Fibroblast of villous mesenchyme (primary cell): ENCODE data around the gene STARD7. TPM values are rescaled to one million over a fixed set of nuclear protein-coding genes. Genes with fewer than 3 reads are reported as not detected.

ENCODE experiments used
- DNase-seq: peaks from one replicate; pipeline ENCODE4 v3.0.0-alpha.2; 2010; ENCODE audit warnings: low read depth
- H3K4me3 ChIP-seq: 2 replicates; pipeline ENCODE4 v1.5.1; 2011; ENCODE audit warnings: low read depth, mild to moderate bottlenecking, low read length
- total RNA-seq: library from RNA; depleted of rRNA; stranded (reverse); fragments of >200 nt; gene quantifications from 2 replicates; pipeline ENCODE4 v1.2.3, GENCODE V29; 2012
- TF ChIP-seq, protein P1 (sequence below): IDR thresholded peaks from 2 replicates; pipeline ENCODE4 v1.5.1; 2012; ENCODE audit warnings: low read depth, mild to moderate bottlenecking, low read length; ENCODE audit not compliant: insufficient read depth

Gene STARD7
- total RNA-seq, 1 donor = 209 TPM

DNA sequence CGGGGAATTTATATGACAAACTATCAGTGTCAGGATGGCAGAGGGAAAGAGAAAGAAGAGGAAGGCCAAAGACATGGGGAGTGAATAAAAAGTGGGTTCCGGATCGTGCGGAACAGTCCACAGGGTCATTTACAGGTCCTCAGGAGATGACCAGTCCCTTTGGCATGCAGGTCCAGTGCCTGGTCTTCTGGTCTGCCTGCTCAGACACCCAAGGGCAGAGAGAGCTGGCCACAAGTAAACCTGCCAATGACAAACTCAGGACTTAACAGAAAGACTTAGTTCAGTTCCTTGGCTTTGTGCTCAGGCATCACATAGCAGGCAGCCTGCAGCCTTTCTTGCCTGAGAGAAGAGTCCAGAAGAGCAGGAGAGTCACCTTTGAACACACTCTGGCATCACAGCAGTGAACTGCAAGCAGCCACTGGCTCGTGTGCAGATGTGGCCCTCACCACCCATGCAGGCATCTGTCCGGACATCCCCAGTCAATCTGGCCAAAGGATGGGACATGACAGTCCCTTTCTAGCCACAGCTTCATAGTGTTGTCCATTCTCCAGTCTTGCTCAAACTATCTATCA, 43.2 kb upstream of the STARD7 start:
- TF ChIP-seq, protein P1, sequence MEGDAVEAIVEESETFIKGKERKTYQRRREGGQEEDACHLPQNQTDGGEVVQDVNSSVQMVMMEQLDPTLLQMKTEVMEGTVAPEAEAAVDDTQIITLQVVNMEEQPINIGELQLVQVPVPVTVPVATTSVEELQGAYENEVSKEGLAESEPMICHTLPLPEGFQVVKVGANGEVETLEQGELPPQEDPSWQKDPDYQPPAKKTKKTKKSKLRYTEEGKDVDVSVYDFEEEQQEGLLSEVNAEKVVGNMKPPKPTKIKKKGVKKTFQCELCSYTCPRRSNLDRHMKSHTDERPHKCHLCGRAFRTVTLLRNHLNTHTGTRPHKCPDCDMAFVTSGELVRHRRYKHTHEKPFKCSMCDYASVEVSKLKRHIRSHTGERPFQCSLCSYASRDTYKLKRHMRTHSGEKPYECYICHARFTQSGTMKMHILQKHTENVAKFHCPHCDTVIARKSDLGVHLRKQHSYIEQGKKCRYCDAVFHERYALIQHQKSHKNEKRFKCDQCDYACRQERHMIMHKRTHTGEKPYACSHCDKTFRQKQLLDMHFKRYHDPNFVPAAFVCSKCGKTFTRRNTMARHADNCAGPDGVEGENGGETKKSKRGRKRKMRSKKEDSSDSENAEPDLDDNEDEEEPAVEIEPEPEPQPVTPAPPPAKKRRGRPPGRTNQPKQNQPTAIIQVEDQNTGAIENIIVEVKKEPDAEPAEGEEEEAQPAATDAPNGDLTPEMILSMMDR = no peak
- peak; percentile 91 for DNase-seq
- no peak overlapping the region for H3K4me3 ChIP-seq

DNA sequence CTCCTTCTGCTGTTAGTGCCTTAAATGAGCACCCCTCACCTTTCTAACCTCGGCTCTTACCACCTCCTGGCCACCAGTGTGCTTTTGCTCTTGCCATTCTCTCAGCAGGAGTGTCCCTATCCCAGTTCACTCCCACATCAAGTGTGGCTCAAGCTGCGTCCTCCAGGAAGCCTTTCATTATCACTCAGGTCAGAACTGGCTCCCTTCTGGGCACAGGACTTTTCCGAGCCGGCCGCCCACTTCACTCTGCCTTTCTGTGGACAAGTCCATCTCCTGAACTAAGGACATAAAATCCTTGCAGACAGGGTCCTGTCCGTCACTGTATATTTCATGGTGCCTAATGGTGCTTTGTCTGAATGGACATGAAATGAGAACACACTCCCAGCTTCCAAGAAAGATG, 41.6 kb upstream of the STARD7 start:
- no peak for DNase-seq
- no peak overlapping the region for H3K4me3 ChIP-seq
- TF ChIP-seq, protein P1 = no peak

DNA sequence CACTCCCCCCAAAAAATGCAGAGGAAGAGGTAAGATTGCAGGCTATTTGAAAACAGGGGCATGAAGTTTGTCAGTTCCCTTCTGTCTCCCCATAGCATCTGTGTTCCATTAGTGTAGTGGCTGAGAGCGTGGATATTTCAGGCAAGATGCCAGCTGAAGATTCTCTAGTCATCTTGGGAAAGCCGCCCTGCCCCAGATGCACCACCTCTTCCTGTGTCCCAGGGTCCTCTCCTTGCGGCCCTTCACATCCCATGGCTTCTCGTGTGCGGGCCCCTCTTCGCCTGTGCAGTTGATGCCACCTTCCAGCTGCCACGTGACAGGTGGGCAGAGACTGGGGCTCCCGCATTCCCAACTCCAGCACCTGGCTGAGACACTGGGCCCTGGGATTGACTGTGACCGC, 41.0 kb upstream of the STARD7 start:
- no peak overlapping the region for H3K4me3 ChIP-seq
- peak; percentile 70 for DNase-seq
- TF ChIP-seq, protein P1 = no peak

DNA sequence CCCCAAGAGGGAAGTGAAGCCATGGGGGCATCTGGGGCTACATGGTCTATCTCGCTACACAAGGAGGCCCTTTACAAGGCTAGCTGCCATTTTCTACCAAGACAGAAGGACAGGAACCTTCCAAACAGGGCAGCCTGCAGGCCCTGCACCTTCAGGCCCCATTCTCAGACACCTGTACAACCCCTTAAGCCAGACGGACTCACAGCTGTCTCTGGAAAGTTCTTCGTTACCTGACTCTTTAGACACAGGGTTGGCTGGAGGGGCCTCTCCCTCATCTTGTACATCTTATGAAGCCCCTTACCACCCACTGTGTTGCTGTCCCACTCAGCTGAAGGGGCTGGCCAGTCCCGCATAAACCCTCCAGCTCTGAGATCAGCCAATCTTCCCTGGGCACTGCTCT, 40.0 kb upstream of the STARD7 start:
- no peak for DNase-seq
- TF ChIP-seq, protein P1 = no peak
- H3K4me3 ChIP-seq = no peak overlapping the region

DNA sequence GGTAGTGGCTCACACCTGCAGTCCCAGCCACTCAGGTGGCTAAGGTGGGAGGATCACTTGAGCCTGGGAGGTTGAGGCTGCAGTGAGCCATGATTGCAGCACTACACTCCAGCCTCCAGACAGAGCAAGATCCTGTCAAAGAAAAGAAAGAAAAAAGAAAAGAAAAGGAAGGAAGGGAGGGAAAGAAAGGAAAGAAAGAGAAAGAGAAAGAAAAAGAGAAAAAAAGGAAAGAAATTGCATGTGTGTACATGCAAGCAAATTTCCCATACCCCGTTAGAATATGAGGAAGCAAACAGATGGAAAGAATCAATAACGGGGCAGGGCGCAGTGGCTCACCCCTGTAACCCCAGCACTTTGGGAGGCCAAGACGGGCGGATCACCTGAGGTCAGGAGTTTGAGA, 39.3 kb upstream of the STARD7 start:
- no peak for DNase-seq
- no peak overlapping the region for H3K4me3 ChIP-seq
- TF ChIP-seq, protein P1 = no peak

DNA sequence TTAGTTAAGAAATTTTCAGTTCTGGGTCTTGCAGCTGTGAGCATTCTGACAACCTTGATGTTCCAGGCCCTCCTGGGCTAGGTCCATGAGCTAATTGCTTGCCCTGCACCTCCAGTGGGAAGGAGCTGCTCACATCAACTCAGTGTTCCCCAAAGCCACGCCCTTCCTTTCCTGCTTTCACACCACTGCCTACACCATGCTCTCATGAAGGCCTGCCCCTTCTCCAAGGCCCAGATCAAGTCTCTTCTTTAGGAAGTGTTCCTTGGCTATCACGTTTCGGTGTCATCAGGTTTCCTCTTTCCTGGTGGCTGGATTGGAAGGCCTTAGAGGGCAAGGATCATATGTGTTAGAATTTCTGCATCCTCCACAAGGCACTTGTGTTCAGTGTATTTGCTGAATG, 38.4 kb upstream of the STARD7 start:
- no peak for DNase-seq
- TF ChIP-seq, protein P1 = no peak
- no peak overlapping the region for H3K4me3 ChIP-seq
